Adrenal gland (tissue), 5 donors: Measurements from ENCODE around the gene MAPKAP1.

Experiments
- CTCF ChIP-seq, 6 experiments: fragments of 450-650 bp in 4 of 6; fragments of 200-600 bp in 2 of 6; sonication (generic) in 1 of 6; IDR thresholded peaks; 1 replicate in 5 of 6; 2 replicates in 1 of 6; pipeline versions ENCODE4 v1.5.1 to v1.8.0; 2016 to 2021; ENCODE audit warnings: antibody characterized with exemption in 6 of 6, mild to moderate bottlenecking in 2 of 6, moderate library complexity in 1 of 6
- POLR2A ChIP-seq, 2 donors: fragments of 450-650 bp; IDR thresholded peaks; one replicate each; pipeline ENCODE4 v1.6.1; 2017; ENCODE audit warnings: antibody characterized with exemption in 2 of 2, mild to moderate bottlenecking in 2 of 2, moderate library complexity in 1 of 2
- donor health status: DM: no; HTN: no; CAD: no.

GRCh38 chr9:125418404-125418803, 288.6 kb downstream of the MAPKAP1 start:
- no peak for TF ChIP-seq CTCF (IDR thresholded peaks at IDR 0.05)
- TF ChIP-seq POLR2A (IDR thresholded peaks at IDR 0.05), result no peak
